22Rv1 (cell line): ENCODE results near the gene IDH2.

Experiments used
- ZFX ChIP-seq: fragments of 450-650 bp; IDR thresholded peaks from 2 replicates; pipeline ENCODE4 v1.6.1; 2017; ENCODE audit warnings: antibody characterized with exemption, borderline replicate concordance
- TF ChIP-seq, protein P1 (sequence below): fragments of 450-650 bp; IDR thresholded peaks from 2 replicates; pipeline ENCODE4 v1.5.1; 2017; ENCODE audit warnings: mild to moderate bottlenecking

DNA sequence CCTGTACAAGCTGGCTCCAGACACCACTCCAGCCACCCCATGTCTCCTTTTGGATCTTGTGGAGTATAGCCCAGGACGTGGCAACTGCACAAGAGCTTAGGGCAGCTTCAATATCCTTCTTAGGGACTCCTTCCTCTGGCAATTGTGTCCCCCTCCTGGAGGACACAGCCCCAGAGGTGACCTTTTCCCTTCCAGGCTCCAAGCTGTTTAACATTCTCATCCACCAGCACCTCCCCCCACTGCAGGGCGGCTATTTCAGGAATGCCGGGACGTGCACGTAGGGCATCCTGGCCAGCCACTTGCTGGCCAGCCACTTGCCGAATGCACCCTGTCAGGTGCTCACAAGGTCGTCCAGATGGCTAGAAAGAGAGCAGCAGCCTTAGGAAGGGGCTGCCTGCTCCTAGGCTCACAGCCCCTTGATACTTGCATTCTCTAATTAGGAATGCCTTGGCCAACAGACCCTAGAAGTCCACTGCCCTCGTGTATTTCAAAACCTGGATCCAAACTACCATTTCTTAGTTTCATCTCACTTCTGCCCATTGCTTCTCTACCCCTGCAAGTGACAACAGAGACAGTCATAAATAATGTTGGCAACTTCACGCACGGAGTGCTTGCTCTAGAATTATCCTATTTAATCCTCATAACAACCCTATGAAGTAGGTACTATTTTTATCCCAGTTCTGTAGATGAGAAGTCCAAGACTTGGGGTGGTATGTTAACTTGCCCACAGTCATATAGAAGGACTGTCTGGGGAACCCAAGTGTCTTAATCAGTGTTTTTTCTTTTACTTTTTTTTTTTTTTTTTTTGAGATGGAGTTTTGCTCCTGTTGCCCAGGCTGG lies 24.5 kb upstream of the IDH2 start:
- TF ChIP-seq, protein P1, sequence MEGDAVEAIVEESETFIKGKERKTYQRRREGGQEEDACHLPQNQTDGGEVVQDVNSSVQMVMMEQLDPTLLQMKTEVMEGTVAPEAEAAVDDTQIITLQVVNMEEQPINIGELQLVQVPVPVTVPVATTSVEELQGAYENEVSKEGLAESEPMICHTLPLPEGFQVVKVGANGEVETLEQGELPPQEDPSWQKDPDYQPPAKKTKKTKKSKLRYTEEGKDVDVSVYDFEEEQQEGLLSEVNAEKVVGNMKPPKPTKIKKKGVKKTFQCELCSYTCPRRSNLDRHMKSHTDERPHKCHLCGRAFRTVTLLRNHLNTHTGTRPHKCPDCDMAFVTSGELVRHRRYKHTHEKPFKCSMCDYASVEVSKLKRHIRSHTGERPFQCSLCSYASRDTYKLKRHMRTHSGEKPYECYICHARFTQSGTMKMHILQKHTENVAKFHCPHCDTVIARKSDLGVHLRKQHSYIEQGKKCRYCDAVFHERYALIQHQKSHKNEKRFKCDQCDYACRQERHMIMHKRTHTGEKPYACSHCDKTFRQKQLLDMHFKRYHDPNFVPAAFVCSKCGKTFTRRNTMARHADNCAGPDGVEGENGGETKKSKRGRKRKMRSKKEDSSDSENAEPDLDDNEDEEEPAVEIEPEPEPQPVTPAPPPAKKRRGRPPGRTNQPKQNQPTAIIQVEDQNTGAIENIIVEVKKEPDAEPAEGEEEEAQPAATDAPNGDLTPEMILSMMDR = no peak
- TF ChIP-seq ZFX = no peak
